Activated CD4-positive, alpha-beta T cell treated with anti-CD3 and anti-CD28 coated beads, Interleukin-2, amount 10 ng/mL, durations not matched to agents 7 days and 5 days (primary cell): Measurements from ENCODE around the gene EXT2. TPM values are rescaled to one million over a fixed set of nuclear protein-coding genes. Genes with fewer than 3 reads are reported as not detected.

ENCODE experiments used
- CTCF ChIA-PET: fragments of 350-600 bp; sonication (Branson Sonifier 250); formaldehyde crosslinking; loops from one replicate; lab custom pipeline; 2021; ENCODE audit warnings: antibody characterized with exemption; lab: Charles Lee
- POLR2A ChIA-PET: fragments of 350-600 bp; sonication (Branson Sonifier 250); formaldehyde crosslinking; loops from one replicate; lab custom pipeline; 2021; ENCODE audit warnings: antibody characterized with exemption; lab: Charles Lee
- DNase-seq: peaks from one replicate; pipeline ENCODE4 v3.0.0-alpha.2; 2020
- H3K27ac Mint-ChIP-seq: one replicate; pipeline ENCODE4 v1.8.0; 2021; ENCODE audit warnings: mild to moderate bottlenecking, moderate library complexity, mixed read lengths
- H3K27me3 Mint-ChIP-seq: one replicate; pipeline ENCODE4 v1.8.0; 2021; ENCODE audit warnings: mixed read lengths
- H3K36me3 Mint-ChIP-seq: one replicate; pipeline ENCODE4 v1.8.0; 2021; ENCODE audit warnings: low read depth, mixed read lengths
- H3K4me1 Mint-ChIP-seq: one replicate; pipeline ENCODE4 v1.8.0; 2021; ENCODE audit warnings: mixed read lengths
- H3K4me3 Mint-ChIP-seq: one replicate; pipeline ENCODE4 v1.8.0; 2021; ENCODE audit warnings: mild to moderate bottlenecking, moderate library complexity, mixed read lengths
- H3K9me3 Mint-ChIP-seq: one replicate; pipeline ENCODE4 v1.8.0; 2021; ENCODE audit warnings: mixed read lengths
- total RNA-seq, 2 experiments: library from RNA; stranded (reverse); gene quantifications; one replicate each; pipeline ENCODE4 v1.2.3, GENCODE V29; 2021

The EXT2 gene
- total RNA-seq, 2 experiments from 2014 or later = 26.7 to 27.7 TPM

DNA sequence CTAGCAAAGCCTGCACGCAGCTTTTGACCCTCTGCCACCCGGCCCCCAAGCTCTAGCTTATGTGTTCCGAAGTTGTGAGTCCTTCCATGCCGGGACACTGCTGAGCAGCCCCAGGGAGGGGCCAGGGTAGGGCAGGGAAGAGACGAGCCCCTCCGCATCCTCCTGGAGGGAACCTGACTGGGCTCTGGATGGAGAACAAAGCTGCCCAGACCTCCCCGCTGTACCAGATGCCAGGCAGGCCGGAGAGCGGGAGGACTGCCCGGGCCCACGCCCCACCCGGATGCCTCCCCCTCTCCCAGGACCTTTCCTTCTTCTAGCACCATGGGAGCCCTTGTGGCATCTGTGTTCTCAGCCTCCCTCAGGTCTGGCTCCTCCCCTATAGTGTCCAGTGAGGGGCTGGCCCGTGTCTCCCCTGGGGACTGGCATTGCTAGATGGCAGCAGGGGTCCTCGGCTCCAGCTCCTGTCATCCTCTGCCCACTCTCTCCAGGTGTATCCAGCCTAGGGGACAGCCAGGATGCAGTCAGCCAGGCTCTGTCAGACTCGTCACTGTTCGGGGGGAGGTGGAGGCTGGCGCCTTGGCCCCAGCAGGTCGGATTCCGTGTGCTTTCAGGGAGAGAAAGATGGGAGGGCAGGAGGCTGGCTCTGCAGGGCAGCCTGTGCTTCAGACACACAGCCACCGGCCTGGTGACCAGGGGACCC is 168.4 kb downstream of the EXT2 start:
- Mint-ChIP-seq H3K4me3 (no peak overlapping the region), H3K27me3 (no peaks in the 10 kb centered on the region), H3K9me3 (no peaks in the 10 kb centered on the region), H3K4me1 (peaks cover 9% of the 10 kb centered on the region), H3K27ac (no peak overlapping the region), H3K36me3 (no peaks in the 10 kb centered on the region)
- no peak for DNase-seq
- ChIA-PET POLR2A (no interaction called here), CTCF (no interaction called here)

DNA sequence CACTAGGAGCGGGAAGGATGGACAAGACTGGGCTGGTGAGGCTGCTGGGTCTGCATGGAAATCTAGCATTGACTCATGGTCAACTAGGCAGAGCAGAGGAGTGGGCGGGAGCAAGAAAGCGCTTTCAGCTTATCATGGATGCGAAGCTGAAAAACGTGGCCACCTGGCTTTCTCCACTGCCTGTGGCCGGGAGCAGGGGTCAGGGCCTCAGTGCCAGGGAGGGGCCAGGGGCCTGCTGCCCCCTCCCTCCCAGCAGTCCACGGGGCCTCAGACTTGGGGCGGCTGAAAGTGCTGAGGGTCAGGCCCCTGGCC is 168.9 kb downstream of the EXT2 start:
- H3K9me3 Mint-ChIP-seq = no peaks in the 10 kb centered on the region
- no peak overlapping the region for H3K27ac Mint-ChIP-seq
- ChIA-PET CTCF (no interaction called here), POLR2A (no interaction called here)
- H3K36me3 Mint-ChIP-seq = no peaks in the 10 kb centered on the region
- H3K27me3 Mint-ChIP-seq = no peaks in the 10 kb centered on the region
- no peak for DNase-seq
- peaks cover 4% of the 10 kb centered on the region for H3K4me1 Mint-ChIP-seq
- H3K4me3 Mint-ChIP-seq = no peak overlapping the region

DNA sequence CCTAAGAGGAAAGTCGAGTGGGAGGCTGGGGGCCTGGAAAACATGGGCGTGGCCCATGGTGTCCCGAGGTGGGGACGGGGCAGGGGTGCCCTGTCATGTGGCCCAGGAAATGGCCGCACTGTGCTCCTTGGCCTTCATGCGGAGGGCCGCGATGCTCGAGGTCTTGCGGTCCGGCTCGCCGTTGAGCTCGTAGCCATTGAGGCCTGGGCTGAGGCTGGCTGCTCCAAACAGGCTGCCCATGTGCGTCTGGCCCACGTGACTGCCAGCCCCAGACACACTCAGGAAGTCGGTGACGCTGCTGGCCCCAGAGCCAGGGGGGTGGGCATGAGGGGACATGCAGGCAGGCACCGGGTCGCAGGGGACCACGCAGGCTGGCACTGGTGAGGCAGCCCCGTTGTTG is 169.3 kb downstream of the EXT2 start:
- peaks cover under 1% of the 10 kb centered on the region for H3K4me1 Mint-ChIP-seq
- DNase-seq = no peak
- H3K4me3 Mint-ChIP-seq = no peak overlapping the region
- H3K27me3 Mint-ChIP-seq = no peaks in the 10 kb centered on the region
- H3K9me3 Mint-ChIP-seq = no peaks in the 10 kb centered on the region
- H3K27ac Mint-ChIP-seq = no peak overlapping the region
- CTCF ChIA-PET = no interaction called here
- no peaks in the 10 kb centered on the region for H3K36me3 Mint-ChIP-seq
- POLR2A ChIA-PET = no interaction called here

DNA sequence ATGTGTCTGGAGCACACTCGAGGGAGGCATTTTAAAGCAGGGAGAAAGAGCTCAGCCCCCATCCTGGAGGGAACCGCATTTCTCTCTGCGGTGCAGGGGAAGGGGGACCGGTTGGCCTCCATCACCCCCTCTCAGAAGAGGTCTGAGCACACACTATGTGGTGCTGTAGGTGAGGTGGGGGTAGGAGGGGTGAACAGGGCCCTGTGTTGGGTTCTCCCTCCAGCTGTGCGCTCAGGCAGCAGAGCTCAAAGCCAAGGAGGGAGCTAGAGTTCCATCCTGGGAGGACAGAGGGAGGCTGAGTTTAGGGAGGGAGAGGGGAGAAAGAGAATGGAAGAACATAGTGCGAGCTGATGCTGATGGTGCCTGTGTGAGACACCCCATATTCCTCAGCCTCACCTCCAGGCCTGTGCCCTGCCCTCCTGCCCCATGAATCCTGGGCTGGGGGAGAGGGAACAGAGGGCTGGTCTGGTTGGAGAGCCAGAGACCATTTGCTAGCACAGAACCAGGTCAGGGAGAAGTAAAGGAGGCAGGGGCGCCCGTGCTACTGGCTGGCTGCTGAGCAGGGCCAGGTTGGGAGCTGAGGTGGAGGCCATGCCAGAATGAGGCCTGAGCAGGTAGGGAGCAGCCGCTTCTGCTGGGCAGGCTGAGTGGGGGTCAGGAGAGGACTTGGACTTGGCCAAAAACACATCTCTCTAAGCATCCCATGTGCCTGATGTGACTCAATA is 170.7 kb downstream of the EXT2 start:
- no peak for DNase-seq
- Mint-ChIP-seq H3K9me3 (no peaks in the 10 kb centered on the region), H3K27ac (no peak overlapping the region), H3K27me3 (no peaks in the 10 kb centered on the region), H3K4me3 (no peak overlapping the region), H3K4me1 (no peaks in the 10 kb centered on the region), H3K36me3 (no peaks in the 10 kb centered on the region)
- CTCF ChIA-PET = interaction anchor here (1.4 kb wide), 1 partner anchor 9 kb away, joined by 5 read pairs; no protein-coding TSS in a partner anchor
- POLR2A ChIA-PET = no interaction called here

DNA sequence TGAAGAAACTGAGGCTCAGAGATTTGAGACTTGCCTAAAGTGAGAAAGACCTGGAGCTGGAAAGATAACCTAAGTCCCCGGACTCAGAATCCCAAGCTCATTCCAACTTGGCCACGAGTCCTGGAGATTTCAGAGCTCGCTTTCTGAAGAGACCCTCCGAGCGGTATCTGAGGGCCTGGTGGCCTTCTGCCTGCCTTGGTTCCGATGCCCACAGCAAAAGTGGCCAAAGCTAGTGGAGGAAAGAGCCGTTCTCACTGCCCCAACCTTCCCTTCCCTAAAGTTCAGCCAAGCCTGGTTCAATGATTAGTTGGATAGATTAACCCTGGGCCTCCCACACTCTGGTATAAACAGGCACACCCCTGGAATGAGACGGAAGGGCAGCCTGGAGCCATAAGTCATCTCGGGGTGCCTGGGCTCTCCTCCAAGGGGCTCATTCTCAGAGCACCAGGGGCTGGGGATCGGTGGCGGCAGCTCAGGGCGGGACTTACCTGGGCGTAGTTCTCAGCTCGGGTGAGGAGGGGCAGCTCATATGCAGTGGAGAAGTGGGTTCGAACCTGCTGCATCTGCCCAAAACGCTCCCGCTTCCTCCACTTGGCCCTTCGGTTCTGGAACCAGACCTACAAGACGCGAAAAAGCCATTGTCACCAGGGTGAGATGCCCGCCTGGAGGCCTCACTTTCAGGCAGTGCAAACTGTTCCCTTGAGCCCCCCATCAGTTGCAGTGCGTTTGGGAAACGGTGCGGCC is 171.7 kb downstream of the EXT2 start:
- POLR2A ChIA-PET = interaction anchor here (0.7 kb wide), 1 partner anchor 664 kb away, joined by 3 read pairs; no protein-coding TSS in a partner anchor
- H3K27me3 Mint-ChIP-seq = no peaks in the 10 kb centered on the region
- no peak for DNase-seq
- no peaks in the 10 kb centered on the region for H3K36me3 Mint-ChIP-seq
- H3K4me3 Mint-ChIP-seq = no peak overlapping the region
- no peaks in the 10 kb centered on the region for H3K4me1 Mint-ChIP-seq
- H3K9me3 Mint-ChIP-seq = no peaks in the 10 kb centered on the region
- CTCF ChIA-PET = interaction anchor here (0.8 to 1.4 kb wide), 3 partner anchors 8 to 10 kb away, joined by 3 to 5 read pairs (median 3); no protein-coding TSS in a partner anchor
- H3K27ac Mint-ChIP-seq = no peak overlapping the region

DNA sequence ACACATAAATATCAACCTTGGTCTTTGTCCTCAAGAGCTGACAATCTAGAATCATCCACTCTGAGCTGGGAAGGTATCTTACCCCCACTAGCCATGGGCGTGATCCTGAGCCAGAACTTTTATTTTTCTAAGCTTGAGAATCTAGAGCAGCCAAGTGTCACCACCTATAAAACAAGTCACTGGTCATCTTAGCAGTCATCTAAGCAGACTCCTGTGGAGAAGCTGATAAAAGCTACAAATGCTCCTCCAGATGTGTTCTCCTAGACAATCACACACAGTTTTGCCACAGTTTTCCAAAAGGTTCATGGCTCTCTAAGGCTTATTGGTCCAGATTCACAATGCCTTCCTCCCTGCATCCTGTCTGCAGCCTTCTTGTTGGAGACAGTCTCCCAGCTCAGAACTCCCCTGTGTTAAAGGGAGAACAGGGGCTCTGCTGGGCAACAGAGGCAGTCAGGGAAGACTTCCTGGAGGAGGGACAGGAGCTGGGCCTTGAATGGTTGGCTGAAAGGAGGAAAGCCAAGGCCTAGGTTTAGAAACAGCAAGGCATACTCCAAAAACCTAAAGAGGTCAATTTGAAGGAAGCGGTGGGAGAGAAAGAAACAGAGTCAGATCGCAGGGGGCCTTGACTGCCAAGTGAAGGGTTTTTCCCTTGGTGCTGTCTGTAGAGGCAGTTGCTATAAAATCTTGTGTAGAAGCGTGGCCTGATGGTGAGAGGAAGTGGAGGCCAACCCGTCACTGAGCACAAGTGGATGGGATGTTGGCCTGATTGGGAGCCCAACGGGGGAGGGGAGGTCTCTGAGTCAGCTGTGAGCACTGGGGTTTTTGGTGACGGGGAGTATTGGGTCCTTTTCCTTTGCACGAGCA is 172.5 kb downstream of the EXT2 start:
- Mint-ChIP-seq H3K27me3 (no peaks in the 10 kb centered on the region), H3K36me3 (no peaks in the 10 kb centered on the region), H3K9me3 (no peaks in the 10 kb centered on the region), H3K4me1 (no peaks in the 10 kb centered on the region), H3K4me3 (no peak overlapping the region), H3K27ac (no peak overlapping the region)
- ChIA-PET CTCF (interaction anchor here (0.8 to 0.9 kb wide), 2 partner anchors 7 to 9 kb away, joined by 3 read pairs; no protein-coding TSS in a partner anchor), POLR2A (interaction anchor here (0.7 kb wide), 1 partner anchor 663 kb away, joined by 3 read pairs; no protein-coding TSS in a partner anchor)
- DNase-seq = no peak

DNA sequence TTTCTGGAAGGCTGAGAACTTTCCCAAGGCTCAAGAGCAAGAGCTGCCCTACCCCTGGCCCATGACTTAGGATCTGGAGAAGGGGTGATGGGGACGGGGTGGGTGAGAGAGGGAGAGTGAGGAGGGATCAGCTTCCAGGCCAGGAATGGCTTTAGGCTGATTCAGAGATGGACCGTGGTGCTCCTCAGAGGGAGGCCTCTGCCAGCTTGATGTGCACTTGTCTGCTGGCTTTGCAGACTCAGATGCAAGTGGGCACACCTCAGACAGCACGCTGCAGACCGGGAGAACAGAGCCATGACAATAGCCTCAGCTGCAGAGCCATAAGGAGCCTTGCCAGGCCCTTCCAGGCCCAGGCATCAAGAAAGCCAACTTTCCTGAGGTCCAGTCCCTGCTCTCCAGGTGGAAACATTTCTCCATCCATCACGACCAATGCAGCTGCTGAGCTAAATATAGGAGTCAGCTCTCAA is 173.2 kb downstream of the EXT2 start:
- Mint-ChIP-seq H3K4me3 (no peak overlapping the region), H3K27me3 (no peaks in the 10 kb centered on the region), H3K4me1 (no peaks in the 10 kb centered on the region), H3K36me3 (no peaks in the 10 kb centered on the region), H3K9me3 (no peaks in the 10 kb centered on the region), H3K27ac (no peak overlapping the region)
- no peak for DNase-seq
- ChIA-PET CTCF (interaction anchor here (1.4 kb wide), 1 partner anchor 12 kb away, joined by 3 read pairs; no protein-coding TSS in a partner anchor), POLR2A (no interaction called here)

DNA sequence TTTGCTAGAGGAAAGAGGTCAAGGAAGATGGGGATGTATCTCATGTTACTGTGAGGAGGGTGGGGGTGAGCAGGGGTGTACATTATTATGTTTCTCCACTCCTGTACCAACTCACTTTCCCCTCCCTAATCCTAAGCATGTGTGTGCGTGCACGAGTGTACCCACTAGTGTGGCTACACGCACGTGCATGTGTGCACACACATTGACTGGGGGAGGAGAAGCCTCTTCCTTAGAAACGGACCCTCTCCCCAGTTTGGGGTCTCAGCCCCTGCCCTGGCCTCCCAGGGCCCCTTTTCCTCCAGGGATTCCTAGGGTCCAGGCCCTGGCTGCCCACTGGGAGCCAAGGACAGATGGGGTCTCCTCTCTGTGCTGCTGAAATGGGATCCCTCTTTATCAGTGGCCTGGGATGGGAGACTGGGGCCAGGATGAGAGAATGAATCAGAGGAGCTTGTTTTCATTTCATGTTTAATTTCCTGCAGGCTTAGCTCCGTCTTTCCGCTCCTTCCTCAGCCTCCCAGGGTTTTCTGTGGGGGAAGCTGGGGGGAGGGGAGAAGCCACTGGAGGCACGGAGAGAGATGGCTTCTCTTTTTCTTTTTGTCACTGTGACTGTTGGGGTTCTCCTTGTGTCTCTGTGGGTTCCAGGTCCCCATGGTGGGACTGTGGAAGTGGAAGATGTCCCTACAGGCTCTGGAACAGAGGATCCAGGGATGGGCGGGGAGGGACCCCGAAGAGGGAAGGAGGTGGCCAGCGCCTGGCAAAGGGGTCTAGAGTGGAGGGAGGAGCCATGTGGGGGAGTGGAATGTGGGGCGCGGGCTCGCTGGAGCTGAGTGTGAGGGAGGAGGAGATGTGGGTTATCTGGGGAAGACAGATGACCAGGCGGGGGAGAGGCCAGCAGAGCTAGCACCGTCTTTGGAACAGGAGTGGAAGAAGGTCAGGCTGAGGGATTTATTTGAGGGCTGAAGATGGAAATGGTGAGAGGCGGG is 174.2 kb downstream of the EXT2 start:
- no peak overlapping the region for H3K4me3 Mint-ChIP-seq
- DNase-seq = no peak
- no peaks in the 10 kb centered on the region for H3K9me3 Mint-ChIP-seq
- ChIA-PET CTCF (interaction anchor here (0.9 to 1.4 kb wide), 2 partner anchors 11 to 105 kb away, joined by 3 read pairs; no protein-coding TSS in a partner anchor), POLR2A (no interaction called here)
- H3K4me1 Mint-ChIP-seq = no peaks in the 10 kb centered on the region
- no peak overlapping the region for H3K27ac Mint-ChIP-seq
- H3K27me3 Mint-ChIP-seq = no peaks in the 10 kb centered on the region
- H3K36me3 Mint-ChIP-seq = no peaks in the 10 kb centered on the region

DNA sequence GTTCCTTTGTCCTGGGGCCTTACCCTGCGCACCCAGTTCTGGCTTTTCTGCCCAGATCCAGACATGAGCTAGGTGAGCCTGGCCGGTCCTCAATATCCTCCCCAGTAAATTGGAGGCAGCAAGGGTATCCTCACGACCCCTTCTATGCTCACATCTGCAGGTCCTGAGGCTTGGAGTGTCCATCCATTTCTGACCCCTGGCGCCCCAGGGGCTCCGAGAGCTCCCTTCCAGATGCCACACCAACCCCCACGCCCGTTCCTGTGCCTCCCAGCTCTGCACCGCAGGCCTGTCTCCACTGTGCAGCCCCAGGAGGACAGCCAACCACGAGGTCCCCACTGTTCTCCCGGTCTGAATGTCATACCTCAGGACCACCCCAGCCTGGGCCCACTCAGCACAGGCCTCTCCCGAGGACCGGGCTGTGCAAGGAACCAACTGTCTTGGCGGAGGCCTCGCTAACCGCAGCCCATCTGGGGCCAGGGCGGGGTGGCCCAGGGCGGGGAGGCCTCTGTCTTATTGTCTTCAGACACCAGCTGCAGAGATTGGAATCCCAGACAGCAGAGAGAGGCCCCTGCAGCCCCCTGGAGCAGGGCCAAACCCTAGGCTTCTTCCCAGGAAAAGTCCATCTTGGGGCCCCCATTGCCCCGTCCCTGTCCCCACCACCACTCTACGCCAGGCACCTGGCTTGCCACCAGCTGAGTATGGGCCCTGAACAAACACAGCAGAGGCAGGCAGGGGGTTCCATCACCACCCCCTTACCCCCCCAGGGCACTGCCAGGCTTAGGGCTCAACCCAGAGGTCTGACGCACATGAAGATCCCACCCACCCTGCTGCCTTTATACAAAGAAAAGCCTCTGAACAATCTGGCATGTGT is 175.2 kb downstream of the EXT2 start:
- no peak for DNase-seq
- H3K4me3 Mint-ChIP-seq = no peak overlapping the region
- H3K9me3 Mint-ChIP-seq = no peaks in the 10 kb centered on the region
- H3K36me3 Mint-ChIP-seq = no peaks in the 10 kb centered on the region
- ChIA-PET CTCF (interaction anchor here (0.9 kb wide), 1 partner anchor 106 kb away, joined by 3 read pairs; no protein-coding TSS in a partner anchor), POLR2A (no interaction called here)
- H3K4me1 Mint-ChIP-seq = no peaks in the 10 kb centered on the region
- no peaks in the 10 kb centered on the region for H3K27me3 Mint-ChIP-seq
- H3K27ac Mint-ChIP-seq = no peak overlapping the region

DNA sequence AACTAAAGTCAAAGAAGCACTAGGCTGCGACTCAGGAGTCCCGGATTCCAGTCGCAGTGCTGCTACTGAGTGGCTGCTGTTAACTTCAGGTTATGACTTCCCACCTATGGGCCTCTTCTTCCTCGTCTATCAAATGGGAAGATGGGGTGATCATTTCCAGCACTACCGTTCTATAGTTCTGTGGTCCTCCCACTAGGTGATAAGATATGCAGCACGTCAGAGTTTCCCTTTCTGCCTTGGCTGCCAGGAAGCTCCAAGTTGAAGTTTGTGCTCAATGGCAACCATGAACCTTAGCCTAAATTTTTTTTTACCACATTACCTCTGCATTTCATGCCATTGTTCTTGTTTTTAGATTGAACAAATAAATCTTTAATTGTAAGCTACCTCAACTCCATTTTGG is 175.8 kb downstream of the EXT2 start:
- Mint-ChIP-seq H3K27ac (no peak overlapping the region), H3K9me3 (no peaks in the 10 kb centered on the region), H3K36me3 (no peaks in the 10 kb centered on the region), H3K4me3 (no peak overlapping the region), H3K4me1 (no peaks in the 10 kb centered on the region), H3K27me3 (no peaks in the 10 kb centered on the region)
- POLR2A ChIA-PET = interaction anchor here (0.5 kb wide), 1 partner anchor 1011 kb away, joined by 7 read pairs; no protein-coding TSS in a partner anchor
- DNase-seq = no peak
- CTCF ChIA-PET = no interaction called here
